GM20000 (cell line): ENCODE measurements around the gene CALCR.
"Not testable (repeated sequence)": the region's sequence is repeated elsewhere in the genome, so short reads cannot be mapped to it uniquely, and the experiment has no call there.

Source experiments
- DNase-seq: peaks from one replicate; pipeline ENCODE4 v3.0.0; 2012; ENCODE audit warnings: low spot score
- CTCF ChIP-seq: IDR thresholded peaks from 2 replicates; pipeline ENCODE4 v1.5.1; 2012; ENCODE audit warnings: mild to moderate bottlenecking, control low read depth; ENCODE audit errors: extremely low read depth, missing control alignments

Gene CALCR

GRCh38 chr7:93530701-93531100, 43.8 kb downstream of the CALCR start:
- no peak for DNase-seq
- TF ChIP-seq CTCF: no peak

GRCh38 chr7:93516834-93517233, 57.7 kb downstream of the CALCR start:
- no peak for TF ChIP-seq CTCF

GRCh38 chr7:93515144-93515543, 59.4 kb downstream of the CALCR start:
- no peak for DNase-seq
- no peak for TF ChIP-seq CTCF

More at GRCh38 chr7:93516834-93517233, 57.7 kb downstream of the CALCR start:
- no peak for DNase-seq

GRCh38 chr7:93509303-93509702, 65.2 kb downstream of the CALCR start:
- DNase-seq: no peak
- TF ChIP-seq CTCF: no peak

GRCh38 chr7:93503088-93503487, 71.4 kb downstream of the CALCR start:
- no peak for DNase-seq
- TF ChIP-seq CTCF: no peak

GRCh38 chr7:93491860-93492259, 82.7 kb downstream of the CALCR start:
- DNase-seq: not testable (repeated sequence)

- no peak for DNase-seq
- TF ChIP-seq CTCF: no peak
Measured at GRCh38 chr7:93476491-93477344, 97.8 kb downstream of the CALCR start.

- DNase-seq: no peak
- no peak for TF ChIP-seq CTCF
Measured at GRCh38 chr7:93475811-93476210, 98.7 kb downstream of the CALCR start.
